Mucosa of stomach (tissue), 1 donor: ENCODE data around the gene ANKRD23.
"Not testable (repeated sequence)": the region's sequence is repeated elsewhere in the genome, so short reads cannot be mapped to it uniquely, and the experiment has no call there.

ENCODE experiments used
- H3K27me3 ChIP-seq: one replicate; pipeline ENCODE4 v1.7.0; 2013; ENCODE audit warnings: mild to moderate bottlenecking, low read length; ENCODE audit not compliant: control insufficient read depth, insufficient read depth
- H3K36me3 ChIP-seq: one replicate; pipeline ENCODE4 v1.7.0; 2013; ENCODE audit warnings: low read length; ENCODE audit not compliant: control insufficient read depth, insufficient read depth
- H3K4me1 ChIP-seq: one replicate; pipeline ENCODE4 v1.7.0; 2013; ENCODE audit warnings: mild to moderate bottlenecking, low read length; ENCODE audit not compliant: control insufficient read depth, insufficient read depth
- H3K4me3 ChIP-seq: one replicate; pipeline ENCODE4 v1.7.0; 2013; ENCODE audit warnings: low read length
- H3K9ac ChIP-seq: one replicate; pipeline ENCODE4 v1.7.0; 2013; ENCODE audit warnings: mild to moderate bottlenecking, low read length, moderate library complexity
- H3K9me3 ChIP-seq: one replicate; pipeline ENCODE4 v1.7.0; 2013; ENCODE audit warnings: mild to moderate bottlenecking, low read length, moderate library complexity; ENCODE audit not compliant: control insufficient read depth
- donor health status: Pancreatic carcinoma.

Gene ANKRD23

DNA sequence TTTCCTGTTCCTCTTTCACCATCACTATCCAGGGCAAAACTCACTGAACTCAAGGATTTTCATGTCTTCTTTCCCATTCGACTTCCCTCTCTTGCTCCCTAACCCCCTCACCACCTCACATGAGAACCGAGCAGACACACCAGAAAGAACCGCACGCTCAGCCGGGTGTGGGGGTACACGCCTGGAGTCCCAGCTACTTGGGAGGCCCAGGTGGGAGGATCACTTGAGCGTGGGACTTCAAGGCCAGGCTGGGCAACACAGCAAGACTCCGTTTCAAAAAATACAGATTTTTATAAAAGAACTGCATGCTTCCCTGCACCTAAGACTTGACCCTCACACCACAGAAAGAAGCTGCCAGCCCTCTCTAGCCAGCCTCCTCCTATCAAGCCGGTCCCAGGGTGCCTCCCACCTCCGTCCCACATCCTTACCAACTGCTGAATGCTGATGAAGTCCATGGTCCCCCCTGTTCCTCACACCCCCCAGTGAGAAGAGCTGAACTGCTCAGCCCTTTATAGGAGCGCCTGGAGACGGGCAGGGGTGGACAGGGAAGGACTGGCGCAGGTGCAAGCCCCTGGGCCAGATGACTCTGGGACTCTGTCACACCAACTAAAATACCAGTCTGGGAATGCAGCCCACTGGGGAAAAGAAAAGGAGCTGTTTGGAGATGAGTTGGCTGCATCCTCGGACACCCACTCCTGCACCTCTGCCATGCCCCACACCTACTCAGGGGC, at the start of gene ANKRD23:
Gene ANKRD23 (minus strand): TSS at position 484 of the 731 bp plus-strand sequence. CDS start 29 bp downstream, at position 455.
- Histone ChIP-seq H3K9me3 (no peaks in the 10 kb centered on the region), H3K27me3 (no peaks in the 10 kb centered on the region), H3K36me3 (no peaks in the 10 kb centered on the region), H3K4me1 (peaks cover 13% of the 10 kb centered on the region), H3K9ac (no peak within 1 kb of the TSS), H3K4me3 (no peak within 1 kb of the TSS)

DNA sequence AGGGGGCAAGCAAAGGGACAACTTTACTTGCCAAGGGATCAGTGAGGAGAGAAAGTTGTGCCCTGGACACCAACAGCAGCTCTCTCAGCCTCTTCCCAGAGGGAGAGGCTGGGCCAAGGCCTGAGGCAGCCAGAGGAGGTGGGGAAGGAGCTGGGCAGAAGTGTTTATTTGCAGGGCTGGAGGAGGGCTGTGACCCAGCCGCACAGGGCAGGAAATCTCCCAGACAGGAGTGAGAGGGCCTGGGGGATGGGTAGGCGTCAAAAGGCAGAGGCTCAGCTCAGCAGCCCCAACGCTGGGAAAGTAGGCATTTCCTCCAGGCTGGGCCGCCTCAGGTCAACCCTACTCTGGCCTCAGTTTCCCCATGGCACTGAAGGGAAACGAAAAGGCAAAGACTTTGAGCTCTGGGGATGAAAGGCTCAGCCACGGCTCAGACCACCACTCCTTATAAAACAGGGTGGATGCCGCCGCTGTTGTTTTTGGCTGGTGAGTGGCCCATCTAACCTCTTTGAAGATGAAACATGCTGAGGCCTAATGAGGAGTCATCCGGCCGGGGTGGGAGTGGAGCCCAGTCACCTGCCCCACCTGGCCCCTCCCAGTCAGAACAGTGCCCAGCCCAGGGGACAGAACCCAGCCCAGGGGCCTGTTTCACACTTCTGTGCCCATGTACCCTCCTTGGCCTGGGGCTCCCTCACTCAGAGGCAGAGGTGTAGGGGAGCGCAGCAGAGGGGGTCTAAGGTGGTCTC, 47.9 kb upstream of the ANKRD23 start:
- Histone ChIP-seq H3K9ac (no peak overlapping the region), H3K27me3 (no peaks in the 10 kb centered on the region), H3K4me3 (no peak overlapping the region), H3K36me3 (no peaks in the 10 kb centered on the region), H3K4me1 (peaks cover 39% of the 10 kb centered on the region), H3K9me3 (no peaks in the 10 kb centered on the region)

DNA sequence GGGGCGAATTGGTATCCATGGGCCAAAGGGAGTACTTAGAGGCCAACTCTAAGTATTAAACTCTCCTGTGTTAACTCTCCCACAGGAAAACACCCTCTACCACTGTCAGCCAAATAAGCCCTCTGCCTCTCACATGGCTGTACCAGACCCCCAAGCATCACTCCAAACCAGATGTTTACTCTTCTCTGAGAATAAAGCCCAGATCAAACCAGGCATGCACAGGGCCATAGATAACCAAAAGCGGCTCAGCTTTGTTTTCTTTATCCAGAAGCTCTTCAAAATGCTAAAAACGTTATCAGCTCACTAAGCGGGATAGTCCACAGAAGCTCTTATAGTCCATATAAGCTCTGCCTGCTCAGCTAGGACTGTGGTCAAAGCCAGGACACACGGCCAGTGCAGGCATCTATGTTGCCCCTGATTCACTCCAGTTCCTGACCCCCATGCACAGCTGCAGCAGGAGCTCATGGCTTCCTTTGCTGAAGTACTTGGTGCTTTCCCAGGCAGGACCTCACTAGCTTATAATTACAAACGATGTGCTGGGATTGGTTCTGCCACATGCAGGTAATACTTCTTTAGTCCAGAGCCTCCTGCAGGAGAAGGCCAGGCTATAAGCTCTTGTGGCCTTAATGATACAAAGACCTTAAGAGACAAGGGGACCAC, 47.0 kb upstream of the ANKRD23 start:
- H3K4me1 ChIP-seq = peaks cover 35% of the 10 kb centered on the region
- no peaks in the 10 kb centered on the region for H3K36me3 ChIP-seq
- H3K9ac ChIP-seq = no peak overlapping the region
- no peak overlapping the region for H3K4me3 ChIP-seq
- H3K27me3 ChIP-seq = no peaks in the 10 kb centered on the region
- no peaks in the 10 kb centered on the region for H3K9me3 ChIP-seq

GRCh38 chr2:96890252-96890651, 46.4 kb upstream of the ANKRD23 start:
- Histone ChIP-seq H3K4me1 (peaks cover 31% of the 10 kb centered on the region), H3K9me3 (no peaks in the 10 kb centered on the region), H3K27me3 (no peaks in the 10 kb centered on the region), H3K36me3 (no peaks in the 10 kb centered on the region), H3K9ac (no peak overlapping the region), H3K4me3 (no peak overlapping the region)

DNA sequence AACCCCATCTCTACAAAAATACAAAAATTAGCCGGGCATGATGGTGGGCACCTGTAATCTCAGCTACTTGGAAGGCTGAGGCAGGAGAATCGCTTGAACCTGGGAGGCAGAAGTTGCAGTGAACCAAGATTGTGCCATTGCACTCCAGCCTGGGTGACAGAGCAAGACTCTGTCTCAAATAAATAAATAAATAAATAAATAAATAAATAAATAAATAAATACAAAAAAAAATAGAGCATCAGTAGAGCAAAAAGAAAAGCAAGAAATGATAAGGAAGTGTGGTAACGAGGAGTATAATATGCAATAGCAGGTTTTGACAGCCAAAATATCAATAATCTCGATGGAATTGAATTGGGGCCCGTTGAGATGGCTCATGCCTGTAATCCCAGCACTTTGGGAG, 45.7 kb upstream of the ANKRD23 start:
- peaks cover 34% of the 10 kb centered on the region for H3K4me1 ChIP-seq
- H3K27me3 ChIP-seq, H3K9me3 ChIP-seq, H3K9ac ChIP-seq, H3K4me3 ChIP-seq, H3K36me3 ChIP-seq: not testable (repeated sequence)

DNA sequence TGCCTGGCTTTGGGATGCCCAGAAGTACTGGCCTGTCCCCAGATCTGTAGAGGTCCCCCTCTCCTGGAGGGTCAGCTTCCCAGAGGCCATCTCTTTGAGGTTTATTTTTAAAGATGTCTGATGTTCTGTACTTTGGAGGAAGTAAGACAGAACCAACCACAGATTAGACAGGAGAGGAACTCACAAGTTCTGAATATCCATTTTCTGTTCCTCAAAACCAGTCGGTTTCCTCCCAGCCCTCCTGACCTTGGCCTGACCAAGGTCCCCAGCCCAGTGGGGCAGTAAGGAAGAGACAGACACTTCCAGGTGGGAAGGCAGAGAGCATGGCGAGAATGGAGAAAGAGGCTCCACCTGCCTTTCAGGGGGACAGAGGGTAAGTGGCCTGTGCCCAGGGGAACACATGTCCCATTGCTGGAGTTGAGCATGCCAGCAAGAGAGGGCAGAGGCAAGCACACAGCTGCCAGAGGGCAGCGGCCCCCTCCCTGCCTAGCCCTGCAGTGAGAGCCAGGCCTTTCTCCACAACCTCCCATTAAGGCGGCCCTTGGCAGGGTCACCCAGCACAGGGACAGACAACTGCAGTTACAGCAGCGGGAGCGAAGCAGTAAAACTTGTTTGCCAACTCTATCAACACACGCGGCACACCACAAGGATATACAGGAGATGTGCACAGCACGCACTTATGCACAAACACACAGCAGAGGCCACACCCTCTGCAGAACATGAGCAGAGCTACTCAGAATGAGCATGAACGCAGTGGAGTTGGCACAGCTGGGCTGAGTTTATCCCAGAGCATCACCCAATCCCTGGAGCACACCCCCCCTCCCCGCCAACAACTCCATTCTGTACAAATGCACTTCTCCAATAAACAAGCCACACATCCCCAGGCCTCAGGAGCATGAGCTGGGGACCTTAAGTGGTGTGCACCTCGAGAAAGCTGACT, 44.5 kb upstream of the ANKRD23 start:
- Histone ChIP-seq H3K9me3 (no peaks in the 10 kb centered on the region), H3K36me3 (no peaks in the 10 kb centered on the region), H3K27me3 (no peaks in the 10 kb centered on the region), H3K4me1 (peaks cover 36% of the 10 kb centered on the region), H3K9ac (peak overlapping the region; percentile 28), H3K4me3 (no peak overlapping the region)

DNA sequence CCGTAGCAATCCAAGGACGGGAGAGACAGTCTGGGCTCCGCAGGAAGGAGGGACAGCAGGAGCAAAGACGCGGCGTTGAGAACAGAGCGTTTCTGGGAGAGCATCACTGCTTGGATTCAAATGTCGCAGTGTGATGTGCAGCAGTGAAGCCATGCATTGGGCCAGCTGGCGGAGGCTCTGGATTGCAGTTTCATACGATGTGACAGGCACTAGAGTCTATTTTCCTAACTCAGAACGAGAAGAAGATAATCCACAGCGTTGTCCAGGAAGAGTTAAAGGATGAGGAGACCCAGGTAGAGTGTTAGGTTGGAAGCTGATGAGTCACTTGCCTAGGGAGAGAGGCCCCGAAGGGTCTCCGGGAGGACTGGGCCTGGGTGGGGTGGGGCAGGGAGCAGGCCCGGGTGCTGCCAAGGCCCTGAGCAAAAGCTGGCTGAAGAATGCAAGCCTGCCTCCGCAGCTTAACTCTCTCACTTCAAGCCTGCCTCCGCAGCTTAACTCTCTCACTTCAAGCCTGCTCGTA, 43.7 kb upstream of the ANKRD23 start:
- Histone ChIP-seq H3K4me1 (peaks cover 36% of the 10 kb centered on the region), H3K4me3 (no peak overlapping the region), H3K9ac (peak overlapping the region; percentile 28), H3K9me3 (no peaks in the 10 kb centered on the region), H3K27me3 (no peaks in the 10 kb centered on the region), H3K36me3 (no peaks in the 10 kb centered on the region)

- peaks cover 25% of the 10 kb centered on the region for H3K4me1 ChIP-seq
- H3K4me3 ChIP-seq = no peak overlapping the region
- H3K9me3 ChIP-seq = no peaks in the 10 kb centered on the region
- H3K27me3 ChIP-seq = no peaks in the 10 kb centered on the region
- H3K9ac ChIP-seq = no peak overlapping the region
- H3K36me3 ChIP-seq = no peaks in the 10 kb centered on the region
Measured at GRCh38 chr2:96885432-96886347, 41.9 kb upstream of the ANKRD23 start.

- Histone ChIP-seq H3K9ac (no peak overlapping the region), H3K4me3 (no peak overlapping the region), H3K27me3 (no peaks in the 10 kb centered on the region), H3K36me3 (no peaks in the 10 kb centered on the region), H3K9me3 (no peaks in the 10 kb centered on the region), H3K4me1 (peaks cover 25% of the 10 kb centered on the region)
Measured at GRCh38 chr2:96884299-96885094, 40.7 kb upstream of the ANKRD23 start.

DNA sequence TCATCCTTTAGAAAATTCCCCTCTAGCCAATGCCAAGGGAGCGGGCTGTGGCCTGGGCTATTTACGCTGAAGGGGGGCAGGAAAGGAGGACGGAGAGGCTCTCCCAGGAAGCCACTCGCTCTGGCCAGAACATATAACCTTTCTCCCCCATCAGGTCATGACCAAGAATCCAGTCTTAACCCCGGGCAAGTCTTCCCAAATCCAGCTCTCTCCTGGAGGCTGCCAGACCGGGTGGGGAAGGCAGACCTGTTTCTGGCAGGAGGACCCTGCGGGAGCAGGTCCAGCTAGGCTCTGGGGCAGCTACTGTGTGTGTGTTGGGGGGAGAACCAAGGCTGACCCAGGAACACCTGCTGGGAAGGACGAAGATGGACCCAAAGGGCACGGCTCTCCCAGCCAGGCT, 39.5 kb upstream of the ANKRD23 start:
- no peaks in the 10 kb centered on the region for H3K9me3 ChIP-seq
- H3K4me3 ChIP-seq = no peak overlapping the region
- H3K36me3 ChIP-seq = no peaks in the 10 kb centered on the region
- H3K4me1 ChIP-seq = peaks cover 18% of the 10 kb centered on the region
- no peak overlapping the region for H3K9ac ChIP-seq
- no peaks in the 10 kb centered on the region for H3K27me3 ChIP-seq
